NCI-H2227 (cell line): ENCODE results near the gene ENOX2.
"Not testable (repeated sequence)": the region's sequence is repeated elsewhere in the genome, so short reads cannot be mapped to it uniquely, and the experiment has no call there.

Experiments
- DNase-seq: peaks from one replicate; lab custom pipeline; 2025; ENCODE audit not compliant: unreplicated experiment; lab: John Stamatoyannopoulos, UW

The ENOX2 gene

DNA sequence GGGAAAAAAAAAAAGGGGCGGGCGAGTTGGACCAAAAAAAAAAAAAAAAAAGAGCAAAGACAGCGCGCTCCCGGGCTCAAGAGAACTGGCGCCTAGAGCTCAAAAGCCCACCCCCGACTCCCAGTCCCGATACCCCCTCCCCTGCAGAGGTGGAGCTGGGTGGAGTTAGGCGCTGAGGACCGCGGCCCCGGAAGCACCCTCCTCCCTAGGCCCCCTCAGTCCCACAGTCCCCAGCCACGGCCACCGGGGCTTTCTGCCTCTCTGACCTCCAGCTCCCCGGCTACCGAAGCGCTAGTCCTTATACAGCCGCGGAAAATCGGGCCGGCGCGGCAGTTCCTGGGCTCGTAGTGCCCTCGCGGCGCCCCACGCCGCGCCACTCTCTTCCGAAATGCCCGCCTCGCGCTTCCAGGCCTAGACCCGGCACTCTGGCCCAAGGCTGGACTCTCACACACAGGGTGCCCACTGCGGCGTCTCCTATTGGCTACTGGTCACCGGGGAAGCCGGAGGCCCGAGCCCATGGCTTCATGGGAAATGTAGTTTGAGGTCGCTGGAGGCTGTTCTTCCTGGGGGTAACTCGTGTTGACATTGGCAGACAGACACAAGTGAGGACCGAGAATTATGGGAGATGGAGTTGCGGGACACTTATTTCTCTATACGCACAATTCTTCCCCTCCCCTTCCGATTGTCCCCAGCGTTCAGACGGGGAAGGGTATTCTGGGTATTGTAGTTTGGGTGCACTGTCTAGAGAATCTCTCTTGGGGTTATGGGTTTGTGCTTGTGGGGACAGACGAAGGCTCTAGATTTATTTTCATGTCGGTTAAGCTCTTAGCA is at the start of gene ENOX2:
TSS of gene ENOX2 (minus strand) at position 427 of the 831 bp plus-strand sequence. CDS start 199,993 bp downstream, outside the sequence.
- DNase-seq, result peak; percentile 99

GRCh38 chrX:130952266-130953043 is 49.4 kb upstream of the ENOX2 start:
- no peak for DNase-seq

GRCh38 chrX:130944230-130944629 is 41.2 kb upstream of the ENOX2 start:
- DNase-seq, result no peak

DNA sequence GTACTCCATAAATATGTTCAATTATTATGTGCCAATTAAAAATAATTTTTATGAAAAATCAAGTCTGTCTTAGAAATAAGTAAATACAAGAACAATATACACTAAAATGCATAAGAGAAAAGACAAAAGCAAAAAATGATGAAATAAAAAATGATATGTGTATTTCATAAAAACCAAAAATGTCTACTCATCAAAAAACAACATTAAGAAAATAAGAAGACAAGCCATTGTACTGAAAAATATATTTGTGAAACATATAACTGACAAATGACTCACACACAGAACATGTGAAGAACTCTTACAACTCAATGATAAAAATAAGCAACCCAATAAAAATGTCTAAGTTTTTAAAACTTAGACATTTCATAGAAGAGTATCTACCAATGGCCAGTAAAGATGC is 34.1 kb upstream of the ENOX2 start:
- DNase-seq, result no peak

GRCh38 chrX:130933358-130933757 is 30.3 kb upstream of the ENOX2 start:
- DNase-seq, result no peak

DNA sequence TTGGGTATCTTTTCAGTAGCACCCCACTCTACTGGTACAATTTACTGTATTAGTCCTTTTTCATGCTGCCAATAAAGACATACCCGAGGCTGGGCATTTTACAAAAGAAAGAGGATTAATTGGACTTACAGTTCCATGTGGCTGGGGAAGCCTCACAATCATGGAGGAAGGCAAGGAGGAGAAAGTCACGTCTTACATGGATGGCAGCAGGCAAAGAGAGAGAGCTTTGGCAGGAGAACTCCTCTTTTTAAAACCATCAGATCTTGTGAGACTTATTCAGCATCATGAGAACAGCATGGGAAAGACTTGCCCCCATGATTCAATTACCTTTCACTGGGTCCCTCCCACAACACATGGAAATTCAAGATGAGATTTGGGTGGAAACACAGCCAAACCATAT is 17.4 kb upstream of the ENOX2 start:
- not testable (repeated sequence) for DNase-seq

- not testable (repeated sequence) for DNase-seq
These were observed 16.7 kb upstream of the ENOX2 start for GRCh38 chrX:130919676-130920075.

DNA sequence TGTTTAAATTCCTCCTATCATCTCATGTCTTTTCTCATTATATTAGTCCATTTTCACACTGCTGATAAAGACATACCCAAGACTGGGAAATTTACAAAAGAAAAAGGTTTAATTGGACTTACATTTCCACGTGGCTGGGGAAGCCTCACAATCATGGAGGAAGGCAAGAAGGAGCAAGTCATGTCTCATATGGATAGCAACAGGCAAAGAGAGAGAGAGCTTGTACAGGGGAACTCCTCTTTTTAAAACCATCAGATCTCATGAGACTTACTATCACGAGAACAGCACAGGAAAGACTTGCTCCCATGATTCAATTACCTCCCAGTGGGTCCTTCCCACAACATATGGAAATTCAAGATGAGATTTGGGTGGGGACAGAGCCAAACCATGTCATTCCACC is 15.5 kb upstream of the ENOX2 start:
- DNase-seq, result not testable (repeated sequence)

GRCh38 chrX:130916636-130917422 is 13.8 kb upstream of the ENOX2 start:
- peak; percentile 77 for DNase-seq

DNA sequence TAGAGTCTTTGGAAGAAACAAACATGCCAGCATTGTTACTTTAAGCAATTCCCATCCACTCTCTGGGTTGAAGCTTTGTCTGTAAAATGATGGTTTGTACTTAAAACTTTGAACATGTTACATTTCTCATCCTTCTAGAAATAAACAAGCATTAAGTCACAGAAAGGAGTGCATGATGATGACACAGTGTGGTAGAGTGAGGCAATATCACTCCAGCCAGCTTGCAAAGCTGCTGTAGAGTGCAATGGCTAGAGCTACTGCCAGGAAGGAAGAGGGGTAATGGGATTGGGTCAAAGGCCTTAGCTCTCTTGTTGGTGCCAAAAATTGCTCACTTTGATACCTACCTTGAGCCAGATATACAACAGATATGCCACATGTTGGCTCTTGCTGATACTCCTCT is 12.3 kb upstream of the ENOX2 start:
- DNase-seq, result no peak

- DNase-seq, result no peak
These were observed 6.6 kb upstream of the ENOX2 start for GRCh38 chrX:130909469-130910136.

- DNase-seq, result no peak
These were observed 3.8 kb upstream of the ENOX2 start for GRCh38 chrX:130906776-130907175.

DNA sequence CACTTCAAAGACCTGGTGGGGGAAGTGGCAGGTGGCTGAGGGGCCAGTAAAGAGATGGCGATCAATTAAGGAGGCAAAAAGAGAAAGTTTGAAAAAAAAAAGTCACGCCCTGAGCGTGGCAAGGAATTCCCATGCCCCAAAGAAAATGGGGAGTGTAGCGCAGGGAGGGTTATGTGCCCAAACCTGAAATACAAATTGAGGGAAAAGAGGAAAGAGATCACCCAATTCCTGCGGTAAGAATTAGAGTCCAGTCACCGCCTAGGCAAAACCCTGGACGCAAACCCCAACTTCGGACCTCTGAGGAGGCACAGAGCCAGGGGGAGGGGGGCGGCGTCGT is 595 bp downstream of the ENOX2 start:
- DNase-seq, result no peak

DNA sequence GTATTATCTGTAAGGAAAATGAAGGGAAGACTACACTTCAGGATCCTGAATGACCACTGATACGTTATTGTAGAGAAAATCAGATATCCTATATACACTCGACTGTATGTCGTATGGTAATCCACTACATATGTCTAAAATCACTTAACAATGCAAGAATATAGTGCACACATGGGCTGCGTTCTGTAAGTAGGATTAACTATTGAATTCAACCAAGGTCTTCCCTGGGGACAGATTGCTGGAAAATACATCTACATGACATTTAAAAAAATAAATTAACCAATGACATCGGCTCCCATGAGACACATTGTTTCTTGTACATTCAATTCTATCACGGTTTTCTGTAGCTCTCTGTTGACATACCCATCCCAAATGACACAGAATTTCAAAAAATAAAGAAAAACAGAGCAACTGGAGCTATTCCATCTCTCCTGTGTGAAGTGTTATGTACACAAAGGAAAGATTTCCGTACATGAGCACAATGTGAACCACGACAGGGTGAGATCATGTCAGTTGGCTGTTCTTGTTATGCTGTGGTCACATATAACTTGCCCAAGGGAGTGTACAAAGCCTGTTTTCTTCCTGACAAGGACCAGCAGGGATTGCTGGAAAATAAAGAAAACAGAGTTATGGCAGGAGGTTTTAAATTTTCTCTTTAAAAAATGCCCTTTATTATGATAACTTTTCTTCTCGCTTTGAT is 6.1 kb downstream of the ENOX2 start:
- no peak for DNase-seq

- no peak for DNase-seq
These were observed 7.0 kb downstream of the ENOX2 start for GRCh38 chrX:130896026-130896425.

GRCh38 chrX:130895299-130895698 is 7.7 kb downstream of the ENOX2 start:
- DNase-seq, result no peak

GRCh38 chrX:130893356-130894085 is 9.5 kb downstream of the ENOX2 start:
- DNase-seq, result no peak

DNA sequence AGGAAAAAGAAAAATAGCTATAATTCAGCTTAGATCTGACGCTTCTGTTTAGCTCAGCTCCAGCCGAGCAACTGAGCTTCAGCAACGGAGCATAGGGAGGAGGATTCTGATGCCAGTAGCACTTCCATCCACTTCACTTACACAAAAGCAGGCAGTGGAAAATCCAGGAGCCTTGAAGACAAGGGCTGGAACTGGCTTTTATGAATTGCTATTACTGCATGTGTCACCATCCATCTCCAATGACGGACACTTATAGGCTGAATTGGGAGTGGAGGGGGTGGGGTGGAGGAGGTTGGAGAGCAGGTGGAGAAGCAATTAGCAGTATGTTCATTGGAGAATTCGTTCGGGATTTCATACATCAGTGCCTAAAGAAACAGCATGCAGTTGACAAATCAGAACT is 15.6 kb downstream of the ENOX2 start:
- peak; percentile 51 for DNase-seq

- no peak for DNase-seq
These were observed 17.0 kb downstream of the ENOX2 start for GRCh38 chrX:130885996-130886395.

DNA sequence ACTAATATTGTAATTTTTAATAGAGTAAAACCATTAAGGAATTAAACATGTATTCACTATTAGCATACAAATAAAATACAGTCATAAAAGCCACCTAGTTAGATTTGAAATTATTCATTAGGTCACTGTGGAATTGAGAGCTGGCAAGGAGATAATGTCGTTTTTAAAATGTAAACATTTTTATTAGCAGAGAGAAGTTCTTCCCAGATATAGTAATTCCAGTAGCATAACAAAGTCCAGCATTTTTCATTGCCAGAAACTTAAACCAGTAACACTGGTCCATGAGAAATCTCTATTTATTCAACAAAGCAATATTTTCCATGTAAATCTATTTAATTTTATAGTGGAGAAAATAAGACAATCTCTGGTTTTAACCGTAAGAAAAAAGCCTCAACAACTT is 17.5 kb downstream of the ENOX2 start:
- DNase-seq, result no peak
